Esophagus muscularis mucosa (tissue), 4 donors: Measurements from ENCODE around the gene CLCNKB. TPM values are rescaled to one million over a fixed set of nuclear protein-coding genes. Genes with fewer than 3 reads are reported as not detected.

Experiments
- DNase-seq: peaks from one replicate; pipeline ENCODE4 v3.0.0-alpha.2; 2017; ENCODE audit errors: extremely low spot score
- H3K27ac ChIP-seq, 4 donors: fragments of 200-600 bp; sonication (generic); replicated peaks in 1 of 4; 1 replicate in 3 of 4; 2 replicates in 1 of 4; pipeline ENCODE4 v1.5.1; 2016 to 2019; ENCODE audit warnings: mild to moderate bottlenecking in 1 of 4
- H3K27me3 ChIP-seq, 4 donors: fragments of 200-600 bp; sonication (generic); one replicate each; pipeline versions ENCODE4 v1.5.1 to v1.6.0; 2016 to 2019
- H3K36me3 ChIP-seq, 4 donors: fragments of 200-600 bp; sonication (generic); one replicate each; pipeline ENCODE4 v1.5.1; 2016 to 2019
- H3K4me1 ChIP-seq, 4 donors: fragments of 200-600 bp; sonication (generic); one replicate each; pipeline ENCODE4 v1.5.1; 2016 to 2019
- H3K4me3 ChIP-seq, 4 donors: fragments of 200-600 bp; sonication (generic); 1 replicate in 2 of 4; 2 replicates in 2 of 4; pipeline ENCODE4 v1.5.1; 2016 to 2019; ENCODE audit warnings: mild to moderate bottlenecking in 4 of 4, moderate library complexity in 1 of 4
- H3K9me3 ChIP-seq, 4 donors: fragments of 200-600 bp; sonication (generic); 1 replicate in 3 of 4; 2 replicates in 1 of 4; pipeline ENCODE4 v1.5.1; 2016 to 2019
- EP300 ChIP-seq: sonication (generic); formaldehyde crosslinking; IDR thresholded peaks from one replicate; pipeline ENCODE4 v1.6.1; 2017; ENCODE audit warnings: antibody characterized with exemption
- POLR2A ChIP-seq: fragments of 450-650 bp; IDR thresholded peaks from one replicate; pipeline ENCODE4 v1.6.1; 2017; ENCODE audit warnings: antibody characterized with exemption, moderate library complexity, mild to moderate bottlenecking, low read depth
- POLR2AphosphoS5 ChIP-seq, 2 donors: sonication (generic); formaldehyde crosslinking; IDR thresholded peaks; one replicate each; pipeline ENCODE4 v1.6.1; 2017; ENCODE audit warnings: antibody characterized with exemption in 2 of 2
- WGBS: methylation state at CpG from one replicate; pipeline ENCODE4 v1.1.5; 2018; 5-methylcytosine and 5-hydroxymethylcytosine counted together
- intact Hi-C: fragments of 100-400 bp; cut with DNase I; formaldehyde crosslinking; loops from one replicate; pipeline ENCODE4 v1.15.1; 2023
- total RNA-seq, 4 donors: library from RNA; depleted of rRNA; stranded (reverse); fragments of >200 nt; gene quantifications; one replicate each; pipeline versions ENCODE4 v1.1.0 to v1.2.1, GENCODE V29; 2016
- TF ChIP-seq, protein P1 (sequence below), 3 experiments: fragments of 200-600 bp in 2 of 3; fragments of 450-650 bp in 1 of 3; sonication (generic) in 2 of 3; IDR thresholded peaks; one replicate each; pipeline ENCODE4 v1.5.1; 2017 to 2019; ENCODE audit warnings: antibody characterized with exemption in 3 of 3, mild to moderate bottlenecking in 2 of 3, moderate library complexity in 1 of 3

Gene CLCNKB
- total RNA-seq, 4 donors from 2014 or later = 0.34 TPM; not detected in 3

DNA sequence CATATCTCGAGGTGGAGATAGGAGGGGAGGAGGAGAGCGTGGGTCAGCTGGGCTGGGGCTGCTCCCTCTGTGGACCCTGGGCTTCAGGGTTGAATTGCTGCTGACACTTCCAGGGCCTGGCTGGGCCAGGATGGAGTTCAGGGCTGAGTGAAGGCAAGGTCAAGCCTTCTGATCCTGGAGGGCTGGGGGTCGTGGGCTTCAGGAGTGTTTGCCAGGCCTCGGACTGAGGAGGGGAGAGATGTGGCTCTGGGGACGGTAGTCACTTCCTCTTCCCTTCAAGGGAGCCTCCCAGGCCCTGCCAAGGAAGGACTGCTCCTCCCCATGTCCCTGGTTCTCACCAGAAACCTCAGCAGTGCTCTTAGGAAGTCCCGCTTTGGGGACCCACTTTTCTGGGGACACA is 41.9 kb downstream of the CLCNKB start:
- H3K4me3 ChIP-seq = no peak overlapping the region
- DNase-seq = no peak
- H3K4me1 ChIP-seq = peaks cover 0 to 28% (median 7%) of the 10 kb centered on the region in 4 donors
- WGBS = 75% methylated on average over 6 of the region's 6 CpGs
- no peak for TF ChIP-seq POLR2A
- TF ChIP-seq, protein P1, sequence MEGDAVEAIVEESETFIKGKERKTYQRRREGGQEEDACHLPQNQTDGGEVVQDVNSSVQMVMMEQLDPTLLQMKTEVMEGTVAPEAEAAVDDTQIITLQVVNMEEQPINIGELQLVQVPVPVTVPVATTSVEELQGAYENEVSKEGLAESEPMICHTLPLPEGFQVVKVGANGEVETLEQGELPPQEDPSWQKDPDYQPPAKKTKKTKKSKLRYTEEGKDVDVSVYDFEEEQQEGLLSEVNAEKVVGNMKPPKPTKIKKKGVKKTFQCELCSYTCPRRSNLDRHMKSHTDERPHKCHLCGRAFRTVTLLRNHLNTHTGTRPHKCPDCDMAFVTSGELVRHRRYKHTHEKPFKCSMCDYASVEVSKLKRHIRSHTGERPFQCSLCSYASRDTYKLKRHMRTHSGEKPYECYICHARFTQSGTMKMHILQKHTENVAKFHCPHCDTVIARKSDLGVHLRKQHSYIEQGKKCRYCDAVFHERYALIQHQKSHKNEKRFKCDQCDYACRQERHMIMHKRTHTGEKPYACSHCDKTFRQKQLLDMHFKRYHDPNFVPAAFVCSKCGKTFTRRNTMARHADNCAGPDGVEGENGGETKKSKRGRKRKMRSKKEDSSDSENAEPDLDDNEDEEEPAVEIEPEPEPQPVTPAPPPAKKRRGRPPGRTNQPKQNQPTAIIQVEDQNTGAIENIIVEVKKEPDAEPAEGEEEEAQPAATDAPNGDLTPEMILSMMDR (IDR thresholded peaks at IDR 0.05) = no peak
- TF ChIP-seq POLR2AphosphoS5 (IDR thresholded peaks at IDR 0.05) = no peak
- no peak for TF ChIP-seq EP300
- H3K36me3 ChIP-seq = no peaks in the 10 kb centered on the region
- intact Hi-C loops = loop anchor here (5.0 kb wide), 1 partner anchor 42 kb away; no protein-coding TSS in a partner anchor
- no peak overlapping the region for H3K27ac ChIP-seq
- H3K27me3 ChIP-seq = no peaks in the 10 kb centered on the region
- no peaks in the 10 kb centered on the region for H3K9me3 ChIP-seq

DNA sequence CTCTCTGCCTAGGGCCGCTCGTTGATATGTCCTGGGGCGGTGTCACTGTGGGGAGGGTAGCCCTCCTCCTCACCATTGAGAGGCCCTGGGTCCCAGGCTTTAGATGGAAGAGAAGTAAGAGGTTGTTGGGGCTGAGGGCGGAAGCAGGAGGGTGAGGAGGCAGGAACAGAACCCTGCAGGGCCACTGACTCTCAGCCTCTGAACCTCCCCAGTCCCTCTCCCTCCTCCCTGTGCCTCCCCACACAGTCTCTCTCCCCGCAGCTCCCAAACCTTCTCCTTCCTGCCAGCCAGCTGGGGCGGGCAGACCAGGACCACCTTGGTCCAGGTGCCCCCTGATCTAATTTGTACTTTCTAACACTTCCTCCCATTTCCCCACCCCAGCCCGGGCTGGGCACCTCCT is 44.2 kb downstream of the CLCNKB start:
- no peak for DNase-seq
- TF ChIP-seq POLR2AphosphoS5 (IDR thresholded peaks at IDR 0.05) (no peak), POLR2A (no peak), EP300 (no peak)
- TF ChIP-seq, protein P1 (IDR thresholded peaks at IDR 0.05) = no peak
- intact Hi-C loops = loop anchor here (5.0 kb wide), 1 partner anchor 40 kb away; no protein-coding TSS in a partner anchor

DNA sequence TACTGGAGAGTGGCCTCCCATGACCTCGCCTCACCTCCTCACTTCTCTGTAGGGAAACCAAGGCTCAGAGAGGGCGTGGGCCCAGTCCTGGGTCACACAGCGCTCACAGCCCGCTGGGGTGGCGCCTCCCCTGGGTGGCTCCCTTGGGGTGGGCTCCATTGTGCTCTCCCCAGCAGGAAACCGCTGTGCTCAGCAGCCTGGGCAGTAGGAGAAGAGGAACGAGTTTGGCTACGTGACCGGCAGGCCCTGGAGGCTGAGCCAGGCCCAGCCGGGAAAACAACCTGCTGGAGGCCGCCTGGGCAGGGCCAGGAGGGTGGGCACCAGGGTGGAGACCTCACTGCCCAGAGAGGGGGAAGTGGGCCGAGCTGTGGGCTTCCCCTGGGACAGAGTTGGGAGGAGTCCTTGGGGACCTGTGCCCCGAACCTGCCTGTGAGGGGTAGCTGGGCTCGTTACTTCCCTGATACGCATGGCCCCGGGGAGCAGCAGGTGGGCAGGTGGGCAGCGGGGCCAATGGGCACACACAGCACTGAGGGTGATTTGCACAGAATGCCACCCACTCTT is 44.8 kb downstream of the CLCNKB start:
- no peak for TF ChIP-seq POLR2A
- no peak for TF ChIP-seq EP300
- no peak for TF ChIP-seq POLR2AphosphoS5 (IDR thresholded peaks at IDR 0.05)
- TF ChIP-seq, protein P1 (IDR thresholded peaks at IDR 0.05) = no peak
- WGBS = 91% methylated on average over 11 of the region's 17 CpGs
- no peak overlapping the region for H3K4me3 ChIP-seq
- peaks cover 0 to 17% (median 3%) of the 10 kb centered on the region in 4 donors for H3K4me1 ChIP-seq
- no peak for DNase-seq
- no peaks in the 10 kb centered on the region for H3K36me3 ChIP-seq
- no peaks in the 10 kb centered on the region for H3K9me3 ChIP-seq
- H3K27me3 ChIP-seq = no peaks in the 10 kb centered on the region
- no peak overlapping the region for H3K27ac ChIP-seq
- intact Hi-C loops = loop anchor here (5.0 kb wide), 1 partner anchor 39 kb away; no protein-coding TSS in a partner anchor

More for the DNA sequence above, 44.2 kb downstream of the CLCNKB start:
- Histone ChIP-seq H3K27me3 (no peaks in the 10 kb centered on the region), H3K27ac (no peak overlapping the region), H3K4me1 (peaks cover 0 to 19% (median 3%) of the 10 kb centered on the region in 4 donors), H3K9me3 (no peaks in the 10 kb centered on the region), H3K4me3 (no peak overlapping the region), H3K36me3 (no peaks in the 10 kb centered on the region)
- WGBS = 77% methylated on average over 7 of the region's 7 CpGs

DNA sequence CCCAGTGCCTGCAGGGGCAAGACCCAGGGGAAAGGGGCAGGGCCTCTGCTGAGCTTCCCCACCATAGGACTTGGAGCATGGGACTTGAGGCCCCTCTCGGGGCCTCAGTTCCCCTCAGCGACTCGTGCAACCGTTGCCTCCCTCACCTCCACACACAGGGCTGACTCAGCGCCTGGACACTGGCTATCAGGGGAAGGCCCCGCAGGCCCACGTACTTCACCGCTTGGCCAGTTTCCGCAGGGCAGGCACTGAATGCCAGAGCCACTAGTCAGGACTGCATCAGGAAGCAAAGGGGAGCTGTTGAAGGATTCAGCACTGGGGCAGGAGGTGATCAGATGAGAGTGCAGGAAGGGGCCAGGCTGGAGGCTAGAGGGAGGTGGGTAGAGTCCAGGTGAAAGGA is 45.4 kb downstream of the CLCNKB start:
- WGBS = no CpG with 5 or more reads among the region's 9 CpGs
- intact Hi-C loops = loop anchor here (5.0 kb wide), 1 partner anchor 38 kb away; no protein-coding TSS in a partner anchor

DNA sequence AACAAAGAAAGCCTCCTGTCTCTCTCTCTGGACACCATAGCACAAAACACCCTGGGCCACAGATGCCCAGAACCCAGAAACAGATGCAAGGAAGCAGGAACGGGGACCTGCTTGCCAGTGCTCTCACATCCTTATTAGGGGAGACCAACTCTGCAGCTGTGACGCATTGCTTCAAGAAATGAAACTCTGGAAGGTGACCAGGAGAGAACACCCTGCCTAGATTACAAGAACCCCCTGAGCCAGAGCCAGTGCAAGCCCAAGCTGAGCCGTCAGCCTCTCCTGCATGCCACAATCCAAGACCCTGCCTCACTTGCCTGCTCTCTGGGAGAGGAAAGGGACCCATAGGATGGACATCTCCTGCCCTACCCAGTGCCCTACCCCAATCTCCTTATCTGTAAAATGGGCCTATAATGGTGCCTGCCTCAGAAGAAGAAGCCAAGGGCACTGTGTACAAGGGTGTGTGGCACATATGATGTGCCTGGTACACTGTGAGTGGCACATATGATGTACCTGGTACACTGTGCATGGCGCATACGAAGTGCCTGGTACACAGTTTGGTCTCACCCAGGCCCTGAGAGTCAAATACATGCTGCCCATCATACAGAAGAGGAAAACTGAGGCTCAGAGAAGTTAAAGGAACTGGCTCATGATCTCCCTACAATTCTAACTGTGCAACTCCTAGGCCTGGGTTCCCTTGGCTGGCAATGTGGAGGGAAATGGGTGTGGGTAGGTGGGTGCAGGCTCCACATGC is 46.7 kb downstream of the CLCNKB start:
- no peaks in the 10 kb centered on the region for H3K36me3 ChIP-seq
- WGBS = 74% methylated on average over 5 of the region's 5 CpGs
- TF ChIP-seq POLR2A (no peak), EP300 (no peak), POLR2AphosphoS5 (IDR thresholded peaks at IDR 0.05) (no peak)
- TF ChIP-seq, protein P1 (IDR thresholded peaks at IDR 0.05) = no peak
- intact Hi-C loops = no loop called here
- H3K27ac ChIP-seq = no peak overlapping the region
- H3K9me3 ChIP-seq = no peaks in the 10 kb centered on the region
- H3K4me1 ChIP-seq = peaks cover 0 to 16% (median 3%) of the 10 kb centered on the region in 4 donors
- no peak for DNase-seq
- no peak overlapping the region for H3K4me3 ChIP-seq
- H3K27me3 ChIP-seq = no peaks in the 10 kb centered on the region

More for the DNA sequence above, 45.4 kb downstream of the CLCNKB start:
- Histone ChIP-seq H3K27ac (no peak overlapping the region), H3K36me3 (no peaks in the 10 kb centered on the region), H3K4me1 (peaks cover 0 to 17% (median 3%) of the 10 kb centered on the region in 4 donors), H3K9me3 (no peaks in the 10 kb centered on the region), H3K27me3 (no peaks in the 10 kb centered on the region), H3K4me3 (no peak overlapping the region)
- DNase-seq = no peak
- TF ChIP-seq POLR2AphosphoS5 (IDR thresholded peaks at IDR 0.05) = no peak
- TF ChIP-seq EP300 = no peak
